Erythroblast (primary cell): ENCODE measurements around the gene SAE1.

ENCODE experiments used
- GATA1 ChIP-seq: IDR thresholded peaks from 2 replicates; pipeline ENCODE4 v1.6.1; 2011; ENCODE audit warnings: low read depth, mild to moderate bottlenecking, control low read depth, low read length, moderate library complexity
- POLR2A ChIP-seq: IDR thresholded peaks from 2 replicates; pipeline ENCODE4 v1.6.1; 2011; ENCODE audit warnings: mild to moderate bottlenecking, low read length

DNA sequence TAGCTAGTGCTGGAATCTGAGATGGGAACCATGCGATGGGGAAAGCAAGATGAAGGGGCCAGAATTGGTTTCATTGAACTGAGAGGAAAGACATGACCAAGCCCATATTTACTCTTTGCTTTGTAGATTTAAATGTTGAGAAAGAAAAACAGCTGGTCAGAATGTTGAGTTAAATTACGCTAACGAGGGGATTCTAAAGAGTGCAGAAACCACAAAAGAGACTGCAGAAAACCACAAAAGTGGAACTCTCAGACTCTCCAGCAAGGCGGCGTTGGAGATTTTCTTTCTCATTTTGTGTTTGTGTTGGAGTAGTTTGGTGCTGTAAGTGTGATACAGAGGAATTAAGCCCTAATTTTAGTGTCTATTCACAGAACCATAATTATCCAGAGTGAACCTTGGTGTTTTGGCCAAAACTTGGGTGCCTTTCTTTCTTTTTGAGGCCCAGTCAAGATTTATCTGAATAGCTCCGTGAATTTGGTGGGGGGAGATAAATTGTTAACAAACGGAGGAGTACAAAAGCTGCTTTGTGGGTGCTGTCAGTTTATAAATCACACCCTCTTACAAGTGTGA, 26.3 kb downstream of the SAE1 start:
- TF ChIP-seq POLR2A = no peak
- no peak for TF ChIP-seq GATA1
